H9 (cell line): ENCODE data around the gene FAM219A. TPM values are rescaled to one million over a fixed set of nuclear protein-coding genes. Genes with fewer than 3 reads are reported as not detected.
A peak's percentile ranks its signal among the peaks of the same experiment; 100 is the strongest.

Experiments used
- DNase-seq: peaks from one replicate; pipeline ENCODE4 v3.0.0-alpha.2; 2017
- H2AFZ ChIP-seq: one replicate; pipeline ENCODE4 v1.6.1; 2013; ENCODE audit warnings: mild to moderate bottlenecking, low read length, control low read depth, moderate library complexity
- H2AK5ac ChIP-seq: 2 replicates; pipeline ENCODE4 v1.6.1; 2013; ENCODE audit warnings: low read length, control low read depth, mixed read lengths; ENCODE audit not compliant: insufficient read length
- H2BK120ac ChIP-seq: one replicate; pipeline ENCODE4 v1.6.1; 2013; ENCODE audit warnings: low read depth, mild to moderate bottlenecking, low read length, control low read depth, inconsistent platforms; ENCODE audit not compliant: poor library complexity, severe bottlenecking
- H2BK12ac ChIP-seq: 2 replicates; pipeline ENCODE4 v1.6.1; 2013; ENCODE audit warnings: low read length, control low read depth, mixed read lengths, low read depth; ENCODE audit not compliant: insufficient read length
- H2BK15ac ChIP-seq: 2 replicates; pipeline ENCODE4 v1.6.1; 2013; ENCODE audit warnings: low read depth, low read length, control low read depth
- H2BK20ac ChIP-seq: one replicate; pipeline ENCODE4 v1.6.1; 2013; ENCODE audit warnings: low read depth, mild to moderate bottlenecking, low read length, control low read depth, inconsistent platforms; ENCODE audit not compliant: poor library complexity, severe bottlenecking
- H2BK5ac ChIP-seq: 2 replicates; pipeline ENCODE4 v1.6.1; 2013; ENCODE audit warnings: low read length, control low read depth, mixed read lengths; ENCODE audit not compliant: insufficient read length
- H3K14ac ChIP-seq: 2 replicates; pipeline ENCODE4 v1.6.1; 2013; ENCODE audit warnings: low read length, control low read depth; ENCODE audit not compliant: insufficient read depth
- H3K18ac ChIP-seq: 2 replicates; pipeline ENCODE4 v1.6.1; 2013; ENCODE audit warnings: low read depth, mild to moderate bottlenecking, mixed read lengths, low read length, control low read depth; ENCODE audit not compliant: insufficient read length
- H3K23ac ChIP-seq: 2 replicates; pipeline ENCODE4 v1.6.1; 2013; ENCODE audit warnings: low read length, control low read depth, mixed read lengths, low read depth; ENCODE audit not compliant: insufficient read length
- H3K23me2 ChIP-seq: 2 replicates; pipeline ENCODE4 v1.6.1; 2013; ENCODE audit warnings: low read depth, mild to moderate bottlenecking, mixed read lengths, low read length, control low read depth; ENCODE audit not compliant: insufficient read length, poor library complexity, severe bottlenecking
- H3K27ac ChIP-seq: 2 replicates; pipeline ENCODE4 v1.5.1; 2013; ENCODE audit warnings: low read length, control low read depth, mixed read lengths, low read depth; ENCODE audit not compliant: insufficient read length
- H3K27me3 ChIP-seq: 2 replicates; pipeline ENCODE4 v1.6.1; 2013; ENCODE audit warnings: low read length, control low read depth, inconsistent platforms; ENCODE audit not compliant: insufficient read depth
- H3K4ac ChIP-seq: 2 replicates; pipeline ENCODE4 v1.6.1; 2013; ENCODE audit warnings: low read depth, mild to moderate bottlenecking, control low read depth, inconsistent platforms, low read length, moderate library complexity
- H3K4me1 ChIP-seq: 2 replicates; pipeline ENCODE4 v1.6.1; 2013; ENCODE audit warnings: low read length, control low read depth, inconsistent platforms; ENCODE audit not compliant: insufficient read depth
- H3K4me2 ChIP-seq: 2 replicates; pipeline ENCODE4 v1.6.1; 2013; ENCODE audit warnings: low read length, control low read depth, mixed read lengths; ENCODE audit not compliant: insufficient read length, insufficient read depth
- H3K56ac ChIP-seq: 2 replicates; pipeline ENCODE4 v1.6.1; 2013; ENCODE audit warnings: low read depth, mild to moderate bottlenecking, mixed read lengths, low read length, control low read depth; ENCODE audit not compliant: insufficient read length
- H3K79me1 ChIP-seq: 2 replicates; pipeline ENCODE4 v1.6.1; 2013; ENCODE audit warnings: low read depth, mild to moderate bottlenecking, moderate library complexity, low read length, control low read depth, inconsistent platforms; ENCODE audit not compliant: insufficient read depth, poor library complexity, severe bottlenecking
- H3K79me2 ChIP-seq: 2 replicates; pipeline ENCODE4 v1.6.1; 2013; ENCODE audit warnings: low read length, control low read depth, inconsistent platforms; ENCODE audit not compliant: insufficient read depth
- H3K9ac ChIP-seq: 2 replicates; pipeline ENCODE4 v1.6.1; 2013; ENCODE audit warnings: low read length, control low read depth, mixed read lengths; ENCODE audit not compliant: insufficient read length; ENCODE audit errors: extremely low read depth
- H3K9me3 ChIP-seq: one replicate; pipeline ENCODE4 v1.6.1; 2013; ENCODE audit warnings: low read depth, low read length, inconsistent platforms; ENCODE audit not compliant: control insufficient read depth
- H3T11ph ChIP-seq: one replicate; pipeline ENCODE4 v1.6.1; 2013; ENCODE audit warnings: mild to moderate bottlenecking, low read length, control low read depth, inconsistent platforms
- H4K20me1 ChIP-seq: one replicate; pipeline ENCODE4 v1.6.1; 2013; ENCODE audit not compliant: control insufficient read depth, insufficient read length, insufficient read depth
- H4K5ac ChIP-seq: 2 replicates; pipeline ENCODE4 v1.6.1; 2013; ENCODE audit warnings: low read depth, mild to moderate bottlenecking, mixed read lengths, low read length, control low read depth; ENCODE audit not compliant: insufficient read length
- H4K8ac ChIP-seq: replicated peaks from 2 replicates; pipeline ENCODE4 v1.6.1; 2013; ENCODE audit warnings: low read length, control low read depth, mixed read lengths, low read depth; ENCODE audit not compliant: insufficient read length
- H4K91ac ChIP-seq: 2 replicates; pipeline ENCODE4 v1.6.1; 2013; ENCODE audit warnings: low read depth, mild to moderate bottlenecking, moderate library complexity, mixed read lengths, low read length, control low read depth; ENCODE audit not compliant: insufficient read length
- H3K27ac Mint-ChIP-seq, 3 experiments: 2 replicates in 2 of 3; 3 replicates in 1 of 3; pipeline ENCODE4 v1.8.0; 2020 to 2021; ENCODE audit warnings: mixed read lengths in 3 of 3, mild to moderate bottlenecking in 1 of 3, moderate library complexity in 1 of 3
- H3K27me3 Mint-ChIP-seq: 2 replicates; pipeline ENCODE4 v1.8.0; 2021; ENCODE audit warnings: low read depth, mild to moderate bottlenecking, moderate library complexity, mixed read lengths
- H3K36me3 Mint-ChIP-seq, 3 experiments: 2 replicates in 2 of 3; 3 replicates in 1 of 3; pipeline ENCODE4 v1.8.0; 2020 to 2021; ENCODE audit warnings: low read depth in 3 of 3, mixed read lengths in 3 of 3; ENCODE audit not compliant: insufficient read depth in 1 of 3
- H3K4me1 Mint-ChIP-seq, 2 experiments: 2 replicates each; pipeline ENCODE4 v1.8.0; 2020; ENCODE audit warnings: mixed read lengths in 2 of 2
- H3K4me3 Mint-ChIP-seq, 2 experiments: 2 replicates in 1 of 2; 3 replicates in 1 of 2; pipeline ENCODE4 v1.8.0; 2020 to 2021; ENCODE audit warnings: mild to moderate bottlenecking in 2 of 2, mixed read lengths in 2 of 2, moderate library complexity in 1 of 2
- H3K9me3 Mint-ChIP-seq, 2 experiments: 2 replicates in 1 of 2; 3 replicates in 1 of 2; pipeline ENCODE4 v1.8.0; 2020; ENCODE audit warnings: mild to moderate bottlenecking in 2 of 2, mixed read lengths in 2 of 2, moderate library complexity in 1 of 2
- WGBS: extraction: QIAGEN DNeasy Blood & Tissue Kit; methylation state at CpG from one replicate; pipeline ENCODE4 v1.1.7; 2013; ENCODE audit warnings: missing lambda C conversion rate, low lambda C conversion rate, mixed read lengths; ENCODE audit not compliant: insufficient read length; ENCODE audit errors: extremely low coverage; 5-methylcytosine and 5-hydroxymethylcytosine counted together
- total RNA-seq: library from RNA; stranded (reverse); gene quantifications from 2 replicates; pipeline ENCODE4 v1.2.1, GENCODE V29; 2021
- TF ChIP-seq, protein P1 (sequence below): fragments of 200-600 bp; sonication (generic); conservative IDR thresholded peaks from 3 replicates; pipeline ENCODE4 v1.8.0; 2021; ENCODE audit warnings: antibody characterized with exemption, mild to moderate bottlenecking

Gene FAM219A
- total RNA-seq, 1 experiment from 2014 or later = 16.7 TPM

DNA sequence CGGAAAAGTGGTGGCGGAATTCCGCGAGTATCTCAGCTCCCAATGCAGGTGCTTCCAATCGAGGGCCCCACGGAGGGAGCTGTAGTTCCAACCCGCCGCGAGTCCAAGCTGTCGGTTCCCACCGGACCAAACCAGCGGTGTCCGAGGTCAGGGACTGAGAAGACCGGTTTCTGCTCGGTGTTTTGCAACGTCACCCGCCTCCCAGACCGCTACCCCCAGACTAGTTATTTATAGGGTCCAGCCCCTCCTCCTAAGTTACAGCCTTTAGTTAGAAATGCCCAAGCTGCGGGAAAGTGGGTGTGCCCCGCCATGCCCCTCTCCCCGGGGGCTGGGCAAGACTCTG lies 81.0 kb downstream of the FAM219A start:
- Histone ChIP-seq H4K8ac (no peak overlapping the region), H3K9me3 (no peaks in the 10 kb centered on the region), H3T11ph (no peak overlapping the region), H3K14ac (no peak overlapping the region), H3K56ac (no peak overlapping the region), H3K79me2 (no peaks in the 10 kb centered on the region), H2AFZ (peak overlapping the region; percentile 48), H4K5ac (no peak overlapping the region), H4K20me1 (no peaks in the 10 kb centered on the region), H3K23ac (no peak overlapping the region), H3K4ac (no peak overlapping the region), H3K23me2 (peaks cover 34% of the 10 kb centered on the region), H3K4me2 (peak overlapping the region; percentile 80), H3K27me3 (peaks cover 2% of the 10 kb centered on the region; the same call in 1 of the 2 replicates), H2BK12ac (no peak overlapping the region), H2AK5ac (no peak overlapping the region), H2BK15ac (no peak overlapping the region), H3K18ac (no peak overlapping the region), H3K9ac (no peak overlapping the region), H4K91ac (no peak overlapping the region), H3K27ac (no peak overlapping the region), H3K4me1 (0 out of 2 replicates have a peak, but pooled peaks cover 4% of the 10 kb centered on the region), H2BK120ac (no peak overlapping the region), H2BK20ac (no peak overlapping the region), H2BK5ac (no peak overlapping the region), H3K79me1 (no peaks in the 10 kb centered on the region)
- Mint-ChIP-seq H3K4me1 (peaks cover 25 to 42% of the 10 kb centered on the region in 2 experiments), H3K9me3 (no peaks in the 10 kb centered on the region), H3K27me3 (peaks cover 45% of the 10 kb centered on the region), H3K36me3 (peaks cover 0 to 4% (median 0%) of the 10 kb centered on the region in 3 experiments; a peak in 3 of 7 replicates), H3K27ac (no peak overlapping the region), H3K4me3 (peak overlapping the region; percentile 82 to 96)
- no CpG with 5 or more reads among the region's 21 CpGs for WGBS
- DNase-seq = no peak
- TF ChIP-seq, protein P1, sequence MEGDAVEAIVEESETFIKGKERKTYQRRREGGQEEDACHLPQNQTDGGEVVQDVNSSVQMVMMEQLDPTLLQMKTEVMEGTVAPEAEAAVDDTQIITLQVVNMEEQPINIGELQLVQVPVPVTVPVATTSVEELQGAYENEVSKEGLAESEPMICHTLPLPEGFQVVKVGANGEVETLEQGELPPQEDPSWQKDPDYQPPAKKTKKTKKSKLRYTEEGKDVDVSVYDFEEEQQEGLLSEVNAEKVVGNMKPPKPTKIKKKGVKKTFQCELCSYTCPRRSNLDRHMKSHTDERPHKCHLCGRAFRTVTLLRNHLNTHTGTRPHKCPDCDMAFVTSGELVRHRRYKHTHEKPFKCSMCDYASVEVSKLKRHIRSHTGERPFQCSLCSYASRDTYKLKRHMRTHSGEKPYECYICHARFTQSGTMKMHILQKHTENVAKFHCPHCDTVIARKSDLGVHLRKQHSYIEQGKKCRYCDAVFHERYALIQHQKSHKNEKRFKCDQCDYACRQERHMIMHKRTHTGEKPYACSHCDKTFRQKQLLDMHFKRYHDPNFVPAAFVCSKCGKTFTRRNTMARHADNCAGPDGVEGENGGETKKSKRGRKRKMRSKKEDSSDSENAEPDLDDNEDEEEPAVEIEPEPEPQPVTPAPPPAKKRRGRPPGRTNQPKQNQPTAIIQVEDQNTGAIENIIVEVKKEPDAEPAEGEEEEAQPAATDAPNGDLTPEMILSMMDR = no peak
